Glomerular visceral epithelial cell (primary cell): ENCODE measurements around the gene SH2D6.
"Not testable (repeated sequence)": the region's sequence is repeated elsewhere in the genome, so short reads cannot be mapped to it uniquely, and the experiment has no call there.

Source experiments
- DNase-seq: peaks from one replicate; pipeline ENCODE4 v3.0.0-alpha.2; 2016; ENCODE audit errors: extremely low spot score

SH2D6 gene

DNA sequence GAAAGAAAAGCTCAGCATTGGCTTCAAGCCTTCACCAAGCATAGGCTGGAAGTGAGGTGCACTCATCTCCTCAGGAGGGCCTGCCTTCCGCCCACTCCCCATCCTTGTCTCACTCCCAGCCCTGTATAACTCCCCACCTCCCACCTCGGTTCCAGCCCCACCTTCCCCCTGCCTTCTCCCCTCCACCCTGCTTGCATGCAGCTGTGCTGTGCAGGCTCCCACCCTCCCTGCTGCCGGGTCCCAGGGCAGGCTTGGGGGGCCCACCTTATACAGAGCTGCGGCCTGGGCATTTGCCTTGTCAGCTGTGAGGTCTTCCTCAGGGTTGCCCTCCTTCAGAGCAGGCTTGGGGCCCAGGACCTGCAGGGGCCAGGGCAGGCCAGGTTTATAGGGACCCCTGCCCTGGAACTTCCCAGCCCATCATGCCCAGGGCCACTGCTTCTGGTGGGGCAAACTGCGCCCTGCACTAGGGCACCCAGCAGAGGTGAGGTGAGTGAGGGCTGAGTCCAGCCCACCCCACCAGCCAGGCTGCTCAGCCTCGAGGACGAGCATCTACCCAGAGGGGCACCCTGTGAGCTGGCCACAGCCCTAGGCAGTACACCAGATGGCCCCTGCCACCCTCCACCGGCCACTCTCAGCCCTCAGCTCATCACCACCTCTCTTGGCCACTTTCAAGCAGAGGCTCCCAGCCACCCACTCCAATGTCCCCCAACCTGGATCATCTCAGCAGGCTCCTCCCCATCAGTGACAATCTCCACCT lies 19.9 kb upstream of the SH2D6 start:
- no peak for DNase-seq

DNA sequence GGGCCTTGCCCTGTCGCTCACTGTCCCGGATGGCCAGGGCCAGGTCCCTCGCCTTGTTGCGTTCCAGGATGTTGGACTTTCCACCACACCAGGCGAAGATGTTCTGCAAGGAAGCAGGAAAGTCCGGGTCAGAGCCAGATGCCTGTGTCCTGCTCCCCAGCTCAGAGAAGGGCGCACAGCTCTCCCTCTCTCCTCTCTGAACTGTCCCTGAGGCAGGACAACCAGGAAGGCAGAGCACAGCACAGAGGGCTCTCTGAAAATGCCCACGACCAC lies 19.4 kb upstream of the SH2D6 start:
- DNase-seq, result no peak

DNA sequence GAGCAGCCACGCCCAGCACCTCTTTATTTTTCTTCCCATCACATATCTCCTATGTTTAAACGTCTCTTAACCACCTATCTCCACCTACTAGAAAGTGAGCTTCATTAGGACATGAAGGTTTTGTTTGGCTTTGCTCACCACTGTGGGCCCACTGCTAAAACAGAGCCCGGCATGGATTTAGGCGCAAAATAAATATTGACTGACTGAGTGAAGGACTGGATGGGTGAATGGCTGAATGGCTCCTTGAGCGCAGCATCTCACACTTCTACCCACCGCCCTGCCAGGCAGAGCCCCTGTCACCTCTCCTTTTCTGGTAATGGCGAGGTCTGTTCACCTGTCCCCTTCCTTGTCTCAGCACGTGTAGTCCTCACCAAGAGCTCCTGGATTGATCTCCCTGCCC lies 18.5 kb upstream of the SH2D6 start:
- no peak for DNase-seq

DNA sequence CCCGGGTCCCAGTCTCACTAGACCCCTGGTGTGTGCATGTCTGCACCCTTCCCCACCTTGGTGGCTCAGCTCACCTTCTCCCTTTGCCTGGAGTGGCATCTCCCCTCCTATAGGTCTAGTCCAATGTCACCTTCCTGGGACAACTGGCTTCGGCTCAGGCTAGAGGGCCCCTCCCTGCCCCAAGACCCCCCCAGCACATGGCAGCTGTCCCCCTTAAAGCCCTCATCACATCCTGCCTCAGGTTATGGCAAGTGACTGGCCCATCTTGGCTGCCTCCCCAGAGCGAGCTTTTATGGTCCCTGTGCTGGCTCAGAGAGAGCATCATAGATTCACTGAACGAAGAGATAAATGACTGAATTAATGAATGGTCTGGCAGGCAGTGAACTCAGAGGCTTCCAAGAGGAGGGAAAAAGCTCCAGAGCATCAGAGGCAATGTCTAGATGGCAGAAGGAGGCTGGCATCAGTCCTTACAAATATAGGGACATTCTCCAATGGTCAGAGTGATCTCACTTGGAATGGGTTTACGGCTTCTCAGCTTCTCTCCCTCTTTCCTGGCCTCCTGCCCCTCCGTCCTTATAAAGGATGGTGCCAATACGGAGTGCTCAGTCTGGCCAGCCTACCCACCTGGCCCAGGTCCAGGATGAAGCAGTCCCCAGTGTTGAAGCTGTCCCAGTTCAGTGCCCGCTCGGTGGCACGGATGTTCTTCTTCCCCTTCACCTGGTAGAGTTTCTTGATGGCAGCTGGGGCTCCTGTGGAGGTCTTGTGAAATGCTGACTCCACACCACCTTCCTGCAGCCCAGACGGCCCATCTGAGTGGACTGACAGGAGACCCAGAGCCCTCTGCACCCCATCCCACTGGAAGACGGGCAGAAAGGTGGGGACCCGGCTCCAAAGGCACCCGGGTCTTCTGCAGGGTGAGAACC lies 17.7 kb upstream of the SH2D6 start:
- no peak for DNase-seq

DNA sequence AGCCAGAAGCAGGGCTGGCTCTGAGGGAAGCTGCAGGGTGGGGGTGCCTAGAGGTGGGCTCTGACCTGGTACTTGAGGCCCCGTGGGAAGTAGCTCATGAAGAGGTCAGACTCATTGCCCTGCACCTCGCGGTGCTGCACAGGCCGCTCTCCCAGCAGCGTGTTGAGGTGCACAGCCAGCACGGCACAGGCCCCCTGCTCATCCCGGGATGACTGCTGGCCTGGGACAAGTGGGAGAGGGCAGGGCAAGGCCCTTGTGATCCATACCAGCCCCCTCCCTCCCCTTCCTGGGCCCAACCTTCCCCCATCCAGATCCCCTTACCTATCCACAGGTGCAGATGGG lies 17.1 kb upstream of the SH2D6 start:
- DNase-seq, result no peak

DNA sequence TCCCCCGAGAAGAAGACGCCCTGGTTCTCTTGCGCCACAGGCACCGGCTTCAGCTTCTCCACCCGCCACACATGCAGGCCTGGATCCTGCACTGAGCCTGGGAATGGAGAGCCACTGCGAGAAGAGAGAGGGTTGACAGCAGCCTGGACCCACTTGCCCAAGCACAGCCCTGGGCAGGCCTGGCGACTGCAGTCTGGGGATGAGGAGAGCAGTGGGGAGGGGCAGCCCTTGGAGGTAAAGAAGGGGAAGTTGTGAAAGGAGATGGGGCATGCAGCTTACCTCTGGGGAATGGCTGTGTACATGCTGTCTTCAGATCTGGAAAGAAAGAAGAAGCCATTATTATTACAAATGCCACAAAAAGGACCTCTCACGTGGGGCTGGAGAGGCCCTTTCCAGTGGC lies 16.7 kb upstream of the SH2D6 start:
- DNase-seq, result no peak

DNA sequence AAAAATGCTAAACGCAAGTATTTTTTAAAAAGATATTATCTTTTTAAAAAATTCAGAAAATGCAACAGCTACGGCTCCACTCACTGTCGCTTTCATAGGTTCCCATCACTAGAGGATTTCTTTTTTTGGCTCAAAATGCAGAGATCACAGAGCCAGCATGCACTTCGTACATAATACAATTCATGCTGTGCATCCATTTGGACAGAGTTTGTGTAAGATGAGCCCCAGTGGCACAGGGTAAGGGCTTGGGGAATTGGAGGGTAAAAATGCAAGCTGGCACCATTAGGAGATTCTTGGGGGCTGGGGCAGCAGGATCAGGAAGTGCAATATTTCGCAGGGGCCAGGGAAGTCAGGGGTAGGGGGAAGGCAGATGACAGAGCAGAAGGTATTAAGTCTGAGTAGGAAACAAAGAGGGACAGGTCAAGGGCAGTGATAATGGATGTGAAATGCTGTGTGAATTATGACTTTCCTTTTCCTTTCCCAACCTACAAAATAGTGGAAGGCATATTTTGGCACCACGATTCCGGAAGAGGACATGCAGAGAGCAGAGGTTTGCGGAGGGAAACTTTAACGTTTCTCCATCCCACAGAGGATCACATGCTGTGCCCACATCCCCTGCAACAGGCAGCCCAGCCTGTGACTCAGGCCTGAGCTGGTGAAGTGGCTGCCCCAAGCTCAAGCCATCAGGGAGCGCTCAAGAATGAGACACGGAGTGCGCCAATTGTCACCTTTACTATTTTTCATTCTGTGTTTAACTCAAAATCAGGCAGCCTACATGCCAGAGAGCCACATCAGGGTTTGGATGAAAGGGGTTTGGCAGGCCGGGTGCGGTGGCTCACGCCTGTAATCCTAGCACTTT lies 13.1 kb upstream of the SH2D6 start:
- peak; percentile 81 for DNase-seq

DNA sequence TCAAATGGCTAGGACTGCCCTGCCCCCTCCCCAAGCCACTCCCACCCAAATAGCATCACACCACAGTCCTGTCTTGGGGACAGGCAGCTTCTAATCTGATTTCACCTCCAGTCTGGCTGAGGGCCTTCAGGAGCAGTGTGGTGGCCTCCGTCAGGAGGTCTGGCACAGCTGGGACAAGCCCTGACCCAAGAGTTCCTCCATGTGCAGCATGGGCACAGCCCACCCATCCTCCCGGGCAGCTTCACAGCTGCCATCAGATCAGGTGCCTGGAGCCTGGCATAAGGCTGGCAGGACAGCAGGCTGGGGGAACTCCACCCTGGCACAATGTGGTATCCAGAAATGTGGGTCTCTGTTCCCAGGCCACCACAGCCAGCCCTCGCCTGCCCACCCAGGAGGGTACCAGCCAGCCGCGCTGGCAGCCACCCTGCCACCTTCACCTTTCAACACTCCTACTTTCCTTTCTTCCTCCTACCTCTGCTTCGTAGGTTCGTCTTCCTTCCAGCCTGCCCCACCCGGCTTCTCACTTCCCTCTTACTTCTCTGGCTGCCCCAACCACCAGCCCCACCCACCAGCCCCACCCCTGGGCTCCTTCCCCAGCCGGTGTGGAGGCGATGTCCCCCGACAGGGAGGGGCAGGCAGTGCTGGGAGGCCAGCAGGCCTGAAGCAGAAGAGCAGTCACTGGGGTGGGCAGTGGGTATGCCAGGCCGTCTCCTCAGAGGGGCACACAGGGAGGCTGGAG lies 8.5 kb upstream of the SH2D6 start, which contains the start of gene CAPG:
Gene CAPG, minus strand, starts transcription at position 522 of the 739 bp plus-strand sequence. CDS start 8,221 bp downstream, outside the sequence.
- no peak for DNase-seq

DNA sequence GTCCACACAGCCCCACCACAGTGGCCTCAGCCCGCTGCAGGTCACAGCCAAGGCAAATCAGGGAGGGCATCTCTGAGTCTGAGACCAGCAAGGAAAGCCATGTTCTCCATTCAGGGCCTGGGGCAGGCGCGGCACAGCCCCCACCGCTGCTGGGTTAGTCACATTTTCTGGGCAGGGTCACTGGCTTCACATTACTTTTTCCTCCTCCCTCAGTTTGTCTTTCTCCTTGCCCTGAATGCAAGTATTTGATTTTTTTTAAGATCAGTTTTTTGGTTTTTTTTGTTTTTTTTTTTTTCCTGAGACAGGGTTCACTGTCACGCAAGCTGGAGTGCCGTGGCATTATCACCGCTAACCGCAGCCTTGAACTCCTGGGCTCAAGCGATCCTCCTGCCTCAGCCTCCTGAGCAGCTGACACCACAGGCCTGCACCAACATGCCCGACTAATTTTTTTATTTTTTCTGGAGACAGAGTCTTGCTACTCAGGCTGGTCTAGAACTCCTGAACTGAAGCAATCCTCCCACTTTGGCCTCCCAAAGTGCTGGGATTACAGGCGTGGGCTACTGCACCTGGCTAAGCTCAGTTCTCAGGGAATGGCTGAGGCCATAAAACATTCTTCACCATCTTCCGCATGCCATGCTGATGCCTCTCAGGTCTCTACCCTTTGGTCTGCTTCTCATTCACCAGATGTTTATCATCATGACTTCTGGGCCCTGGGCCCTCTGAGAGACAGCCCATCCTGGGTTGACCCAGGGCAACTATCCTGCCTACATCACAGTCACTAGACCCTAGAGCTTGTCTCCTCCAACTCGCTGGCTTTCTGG lies 7.7 kb upstream of the SH2D6 start:
- no peak for DNase-seq

DNA sequence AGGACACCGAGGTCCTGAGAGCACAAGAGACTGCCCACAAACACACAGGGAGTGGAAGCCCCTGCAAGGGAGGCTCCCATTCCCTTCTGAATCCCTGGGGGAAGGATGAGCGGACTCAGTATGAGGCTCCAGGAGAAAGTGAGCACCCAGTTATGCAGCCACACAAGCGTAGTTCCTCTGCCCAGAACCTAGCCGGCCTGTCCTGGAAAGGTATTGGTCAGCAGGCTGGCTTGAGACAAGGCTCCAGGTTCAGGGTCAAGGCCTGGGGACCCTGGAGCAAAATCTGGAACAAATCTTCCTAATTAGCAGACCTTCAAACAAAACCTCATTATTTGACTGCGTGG lies 7.1 kb upstream of the SH2D6 start:
- DNase-seq, result no peak

DNA sequence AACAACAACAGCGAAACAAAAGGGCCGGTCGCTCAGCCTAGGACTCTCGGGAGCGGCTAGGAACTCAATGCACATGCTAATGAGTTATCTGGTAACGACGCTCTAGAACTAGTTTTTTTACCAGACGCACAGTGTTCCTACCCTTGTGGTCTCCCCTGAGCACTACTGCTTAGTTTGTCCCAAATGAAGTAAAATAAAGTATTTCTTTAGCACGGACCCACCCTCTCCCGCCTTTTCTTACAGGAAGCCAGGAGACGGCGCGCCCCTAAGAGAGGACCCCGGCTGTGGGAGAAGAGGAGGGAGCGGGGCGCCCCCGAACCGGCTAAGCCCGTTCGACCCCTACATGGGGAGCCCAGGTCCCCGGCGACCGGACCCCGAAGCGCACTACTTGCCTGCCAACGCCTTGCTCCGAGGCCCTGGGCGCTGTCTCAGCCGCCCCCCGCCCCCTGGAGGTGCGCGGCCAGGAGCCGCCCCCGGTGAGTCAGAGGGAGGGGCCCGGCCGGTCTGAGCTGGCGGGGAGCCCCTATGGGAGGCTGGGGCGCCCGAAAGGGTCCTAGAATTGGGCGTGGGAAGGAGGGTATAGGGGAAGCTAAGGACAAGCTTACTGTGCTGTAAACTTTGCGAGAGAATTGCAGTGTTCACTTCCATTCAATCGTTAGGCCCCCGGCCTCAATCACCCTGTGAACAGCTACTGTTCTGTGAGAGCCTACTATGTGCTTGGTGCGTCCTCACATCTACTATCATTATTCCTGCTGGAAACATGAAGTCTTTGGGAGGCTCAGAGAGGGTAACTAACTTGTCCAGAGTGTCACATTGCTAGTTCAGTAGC lies 4.7 kb upstream of the SH2D6 start:
- DNase-seq, result peak; percentile 53

DNA sequence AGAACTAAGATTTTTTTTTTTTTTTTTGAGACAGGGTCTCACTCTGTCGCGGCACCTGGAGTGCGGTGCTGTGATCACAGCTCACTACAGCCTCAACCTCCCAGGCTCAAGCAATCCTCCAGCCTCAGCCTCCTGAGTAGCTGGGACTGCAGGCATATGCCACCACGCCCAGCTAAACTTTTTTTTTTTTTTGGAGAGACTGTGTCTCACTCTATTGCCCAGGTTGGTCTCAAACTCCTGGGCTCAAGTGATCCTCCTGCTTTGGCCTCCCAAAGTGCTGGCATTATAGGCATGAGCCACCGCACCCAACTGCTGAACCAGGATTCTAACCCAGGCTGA lies 4.1 kb upstream of the SH2D6 start:
- not testable (repeated sequence) for DNase-seq

DNA sequence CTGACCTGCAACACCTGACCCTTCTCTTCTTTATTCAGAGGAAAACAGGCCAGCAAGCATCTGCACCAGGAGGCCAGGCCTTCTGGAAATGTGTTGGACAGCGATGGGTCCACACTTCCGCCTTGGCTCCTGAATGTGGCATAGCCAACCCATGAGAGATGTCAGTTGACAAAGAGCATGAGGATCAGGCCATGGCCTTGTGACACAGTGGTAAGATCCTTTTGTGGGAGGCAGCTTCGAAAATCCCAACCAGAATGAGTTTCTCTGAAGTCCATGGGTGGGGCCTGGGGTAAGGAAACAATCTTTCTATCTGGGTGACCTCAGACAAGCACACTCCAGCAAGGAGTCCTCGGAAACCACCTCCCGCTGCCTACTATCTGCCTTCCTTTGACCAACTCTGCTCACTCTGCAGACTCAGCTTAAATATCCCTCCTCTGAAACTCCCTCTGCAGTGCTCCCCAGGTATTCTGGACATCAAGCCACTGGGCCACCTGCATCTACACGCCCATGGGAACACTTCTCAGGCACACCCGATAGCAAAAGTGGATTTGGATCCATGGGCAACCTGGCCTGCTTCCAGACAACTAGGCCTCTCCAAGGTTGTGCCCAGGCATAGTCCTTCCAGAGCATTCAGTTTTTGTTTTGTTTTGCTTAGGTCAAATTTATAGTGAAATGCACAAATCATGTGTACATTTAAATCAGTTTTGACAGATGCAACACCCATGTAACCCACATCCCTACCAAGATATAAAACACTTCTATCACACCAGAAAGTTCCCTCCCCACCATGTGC lies 3.6 kb upstream of the SH2D6 start:
- no peak for DNase-seq

DNA sequence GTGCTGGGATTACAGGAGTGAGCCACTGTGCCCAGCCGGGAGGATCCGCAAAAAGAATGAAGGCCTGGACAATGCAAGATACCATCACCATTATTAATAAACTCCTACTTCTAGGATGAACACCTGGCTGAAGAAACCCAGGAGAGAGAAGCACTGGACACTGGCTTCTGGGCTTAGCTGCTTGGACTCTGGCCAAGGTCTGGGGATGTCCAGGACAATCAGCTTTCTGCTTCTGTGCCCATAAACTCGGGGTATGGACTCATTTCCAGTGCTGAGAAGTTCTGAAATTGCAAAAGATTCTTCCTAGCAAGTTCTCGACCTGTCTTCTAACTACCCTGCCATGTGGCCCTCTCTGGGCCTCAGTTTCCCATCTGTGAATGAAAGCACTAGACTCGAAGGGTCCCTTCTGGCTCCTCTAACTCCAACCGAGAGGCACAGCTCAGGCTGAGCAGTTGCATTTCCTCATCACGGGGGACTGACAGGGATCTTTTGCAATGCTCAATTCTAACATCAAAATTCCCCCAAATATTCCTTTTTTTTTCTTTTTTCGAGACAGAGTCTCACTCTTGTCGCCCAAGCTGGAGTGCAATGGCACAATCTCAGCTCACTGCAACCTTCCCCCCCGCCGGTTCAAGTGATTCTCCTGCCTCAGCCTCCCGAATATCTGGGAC lies 2.4 kb upstream of the SH2D6 start:
- no peak for DNase-seq

DNA sequence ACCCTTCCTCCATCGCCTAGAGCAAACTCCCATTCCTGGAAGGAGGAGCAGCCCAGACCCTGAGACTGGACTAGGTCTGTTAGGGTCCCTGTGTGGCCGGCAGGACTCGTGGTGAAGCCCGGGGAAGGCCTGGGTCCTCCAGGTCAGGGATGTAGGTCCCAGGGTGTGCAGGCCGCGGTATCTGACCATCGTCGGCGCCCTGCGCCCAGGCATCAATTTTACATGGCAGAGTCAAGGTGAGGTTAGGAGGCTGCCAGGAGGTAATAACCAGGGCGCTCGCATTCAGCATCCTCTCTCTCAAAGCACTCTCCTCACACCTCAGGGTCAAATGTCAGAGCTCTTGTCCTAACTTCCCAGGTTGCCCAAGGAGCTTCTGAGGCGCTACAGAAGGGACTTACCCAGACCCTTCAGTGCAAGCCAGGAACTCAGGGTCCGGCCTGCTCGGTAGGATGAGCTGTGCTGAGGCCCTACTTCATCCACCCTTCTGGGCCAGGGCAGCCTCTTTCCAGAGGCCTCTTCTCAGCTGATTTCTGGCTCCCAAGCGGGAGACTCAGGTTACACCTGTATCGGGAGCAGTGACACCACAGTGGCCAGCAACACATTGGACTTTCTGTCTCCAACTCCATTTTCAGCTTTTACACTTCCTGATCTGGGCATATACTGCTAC lies 628 bp downstream of the SH2D6 start:
- DNase-seq, result no peak

DNA sequence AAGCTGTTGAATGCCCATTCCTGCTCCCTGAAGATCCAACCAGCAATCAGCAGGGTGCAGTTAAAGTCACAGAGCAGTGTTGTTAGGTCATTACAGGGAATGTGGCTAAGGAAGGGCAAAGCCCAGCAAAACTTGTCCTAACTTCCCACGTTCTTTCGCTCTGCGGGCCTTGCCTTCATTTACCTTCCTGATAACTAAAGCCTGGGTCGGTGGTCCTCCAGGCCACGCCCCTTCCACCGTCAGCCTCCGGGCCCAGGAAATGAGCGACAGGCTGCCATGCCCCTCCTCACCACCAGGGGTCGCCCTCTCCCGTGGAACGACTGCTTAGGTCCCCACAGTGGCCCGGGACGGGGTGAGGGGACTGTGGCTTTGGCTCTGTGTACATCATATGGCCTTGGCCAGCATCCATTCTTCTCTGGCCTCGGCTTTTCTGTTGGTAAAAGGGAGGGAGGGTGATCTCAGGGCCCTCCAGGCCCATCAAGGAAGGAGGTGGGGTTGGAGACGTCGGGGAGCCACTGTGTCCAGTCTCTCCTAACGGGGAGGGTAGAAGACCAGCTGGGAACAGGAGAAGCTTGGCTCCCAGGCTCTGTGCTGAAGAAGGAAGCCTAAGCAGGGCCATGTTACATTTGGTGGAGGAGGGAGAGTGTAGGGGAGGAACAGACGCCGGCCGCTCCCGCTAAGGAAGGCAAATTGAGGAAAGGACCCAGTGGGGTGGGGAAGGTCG lies 2.2 kb downstream of the SH2D6 start:
- peak; percentile 74 for DNase-seq

DNA sequence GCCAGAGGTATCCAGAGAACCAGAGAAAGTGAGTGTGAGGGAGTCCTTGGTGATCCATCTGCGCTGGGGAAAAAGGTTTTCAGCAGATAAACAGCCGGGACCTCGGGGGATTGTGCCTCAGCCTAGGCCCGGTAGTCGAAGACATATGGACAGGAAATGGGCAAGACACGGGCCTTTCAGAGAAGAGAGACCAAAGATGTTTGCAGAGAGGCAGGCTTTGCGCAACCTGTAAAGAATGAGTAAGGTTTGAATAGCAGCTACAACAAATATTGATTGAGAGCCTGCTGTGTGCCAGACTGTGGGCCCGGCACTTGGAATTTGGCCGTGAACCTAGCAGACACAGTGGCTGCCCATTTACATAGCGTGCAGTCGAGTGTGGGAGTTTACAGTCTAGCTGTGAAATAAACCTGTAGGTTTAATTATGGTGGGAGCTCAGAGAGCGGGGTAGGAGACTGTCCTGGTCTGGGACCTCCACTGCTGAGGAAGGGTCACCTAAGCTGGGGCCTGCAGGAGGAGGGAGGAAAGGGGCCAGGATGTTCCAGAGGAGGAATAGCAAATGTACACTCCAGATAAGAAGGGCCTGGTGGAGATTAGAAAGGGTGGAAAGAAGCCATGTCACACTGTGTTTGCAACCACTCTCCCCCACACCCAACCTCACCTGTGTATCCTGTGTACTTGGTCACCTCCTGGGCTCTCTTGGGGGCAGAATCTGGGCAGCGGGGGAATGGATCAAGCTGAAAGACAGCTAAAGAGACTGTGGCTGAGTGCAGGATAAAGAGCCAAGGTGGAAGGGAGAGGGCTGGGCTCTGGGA lies 3.0 kb downstream of the SH2D6 start:
- DNase-seq, result no peak
